Osteocyte (in vitro differentiated cells): Measurements from ENCODE around the gene CTBP2. TPM values are rescaled to one million over a fixed set of nuclear protein-coding genes. Genes with fewer than 3 reads are reported as not detected.

ENCODE experiments used
- DNase-seq: peaks from one replicate; pipeline ENCODE4 v3.0.0; 2021; ENCODE audit warnings: mixed read lengths; ENCODE audit not compliant: unreplicated experiment; ENCODE audit errors: extremely low spot score
- H3K27ac Mint-ChIP-seq: one replicate; pipeline ENCODE4 v1.8.0; 2021; ENCODE audit warnings: mild to moderate bottlenecking, mixed read lengths; ENCODE audit not compliant: unreplicated experiment
- H3K27me3 Mint-ChIP-seq: one replicate; pipeline ENCODE4 v1.8.0; 2021; ENCODE audit warnings: mixed read lengths; ENCODE audit not compliant: unreplicated experiment
- H3K36me3 Mint-ChIP-seq: one replicate; pipeline ENCODE4 v1.8.0; 2021; ENCODE audit warnings: mixed read lengths; ENCODE audit not compliant: unreplicated experiment
- H3K4me1 Mint-ChIP-seq: one replicate; pipeline ENCODE4 v1.8.0; 2021; ENCODE audit warnings: mixed read lengths; ENCODE audit not compliant: unreplicated experiment
- H3K4me3 Mint-ChIP-seq: one replicate; pipeline ENCODE4 v1.8.0; 2021; ENCODE audit warnings: mild to moderate bottlenecking, moderate library complexity, mixed read lengths; ENCODE audit not compliant: unreplicated experiment
- H3K9me3 Mint-ChIP-seq: one replicate; pipeline ENCODE4 v1.8.0; 2021; ENCODE audit warnings: mixed read lengths; ENCODE audit not compliant: unreplicated experiment
- total RNA-seq: library from RNA; stranded (reverse); gene quantifications from 2 replicates; pipeline ENCODE4 v1.2.1, GENCODE V29; 2021
- TF ChIP-seq, protein P1 (sequence below): fragments of 200-600 bp; sonication (generic); IDR thresholded peaks from 2 replicates; pipeline ENCODE4 v1.5.0; 2021; ENCODE audit warnings: antibody characterized with exemption, mild to moderate bottlenecking, moderate library complexity

The CTBP2 gene
- total RNA-seq, 1 donor from 2014 or later: 125 TPM

- Mint-ChIP-seq H3K4me1 (peaks cover 67% of the 10 kb centered on the region), H3K27ac (no peak overlapping the region), H3K36me3 (peaks cover 34% of the 10 kb centered on the region), H3K9me3 (peaks cover 5% of the 10 kb centered on the region), H3K4me3 (no peak overlapping the region), H3K27me3 (no peaks in the 10 kb centered on the region)
- TF ChIP-seq, protein P1, sequence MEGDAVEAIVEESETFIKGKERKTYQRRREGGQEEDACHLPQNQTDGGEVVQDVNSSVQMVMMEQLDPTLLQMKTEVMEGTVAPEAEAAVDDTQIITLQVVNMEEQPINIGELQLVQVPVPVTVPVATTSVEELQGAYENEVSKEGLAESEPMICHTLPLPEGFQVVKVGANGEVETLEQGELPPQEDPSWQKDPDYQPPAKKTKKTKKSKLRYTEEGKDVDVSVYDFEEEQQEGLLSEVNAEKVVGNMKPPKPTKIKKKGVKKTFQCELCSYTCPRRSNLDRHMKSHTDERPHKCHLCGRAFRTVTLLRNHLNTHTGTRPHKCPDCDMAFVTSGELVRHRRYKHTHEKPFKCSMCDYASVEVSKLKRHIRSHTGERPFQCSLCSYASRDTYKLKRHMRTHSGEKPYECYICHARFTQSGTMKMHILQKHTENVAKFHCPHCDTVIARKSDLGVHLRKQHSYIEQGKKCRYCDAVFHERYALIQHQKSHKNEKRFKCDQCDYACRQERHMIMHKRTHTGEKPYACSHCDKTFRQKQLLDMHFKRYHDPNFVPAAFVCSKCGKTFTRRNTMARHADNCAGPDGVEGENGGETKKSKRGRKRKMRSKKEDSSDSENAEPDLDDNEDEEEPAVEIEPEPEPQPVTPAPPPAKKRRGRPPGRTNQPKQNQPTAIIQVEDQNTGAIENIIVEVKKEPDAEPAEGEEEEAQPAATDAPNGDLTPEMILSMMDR: no peak
- no peak for DNase-seq
These were observed 139.5 kb downstream of the CTBP2 start for GRCh38 chr10:125020871-125021270.

- Mint-ChIP-seq H3K27ac (no peak overlapping the region), H3K4me1 (peaks cover 68% of the 10 kb centered on the region), H3K9me3 (peaks cover 5% of the 10 kb centered on the region), H3K36me3 (peaks cover 35% of the 10 kb centered on the region), H3K27me3 (no peaks in the 10 kb centered on the region), H3K4me3 (no peak overlapping the region)
- TF ChIP-seq, protein P1: no peak
- DNase-seq: no peak
These were observed 140.0 kb downstream of the CTBP2 start for GRCh38 chr10:125020386-125020785.

GRCh38 chr10:125018576-125019143, 141.7 kb downstream of the CTBP2 start:
- no peak for DNase-seq
- no peaks in the 10 kb centered on the region for H3K27me3 Mint-ChIP-seq
- peaks cover 5% of the 10 kb centered on the region for H3K9me3 Mint-ChIP-seq
- no peak overlapping the region for H3K27ac Mint-ChIP-seq
- no peak overlapping the region for H3K4me3 Mint-ChIP-seq
- TF ChIP-seq, protein P1: no peak
- peaks cover 34% of the 10 kb centered on the region for H3K36me3 Mint-ChIP-seq
- H3K4me1 Mint-ChIP-seq: peaks cover 57% of the 10 kb centered on the region

DNA sequence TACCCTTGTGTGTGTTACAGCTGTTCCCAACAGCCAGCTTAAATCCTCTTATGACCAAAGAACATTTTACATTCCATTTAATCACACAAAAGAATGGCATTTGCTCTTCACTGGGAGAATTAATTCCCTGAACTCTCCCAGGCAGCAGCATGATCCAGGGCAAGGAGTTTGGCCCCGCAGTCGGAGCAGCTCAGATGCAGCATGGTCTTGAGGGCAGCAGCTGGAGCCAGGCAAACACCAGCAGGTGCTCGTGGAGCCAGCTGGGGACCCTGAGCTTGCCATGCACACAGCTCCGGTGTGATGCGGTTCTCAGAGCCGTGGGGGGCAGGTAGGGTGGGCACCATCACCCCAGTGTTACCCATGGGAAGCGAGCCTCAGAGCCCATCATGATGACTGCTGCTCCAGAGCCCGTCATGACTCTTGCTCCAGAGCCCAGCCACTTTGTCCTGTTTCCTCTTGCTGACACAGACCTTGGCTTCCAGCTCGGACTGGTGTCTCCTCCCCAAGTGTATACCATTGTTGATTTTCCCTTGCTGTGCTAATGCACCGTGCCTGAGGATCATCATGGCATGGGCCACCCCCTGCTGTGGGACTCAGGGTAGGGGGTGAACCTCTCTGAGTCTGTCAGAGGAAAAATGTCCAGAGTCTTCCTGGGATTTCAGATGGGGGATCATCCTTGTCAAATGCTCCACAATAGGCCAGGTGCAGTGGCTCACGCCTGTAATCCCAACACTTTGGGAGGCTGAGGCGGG, 142.6 kb downstream of the CTBP2 start:
- Mint-ChIP-seq H3K27me3 (no peaks in the 10 kb centered on the region), H3K36me3 (peaks cover 34% of the 10 kb centered on the region), H3K27ac (peak overlapping the region; percentile 75), H3K4me3 (no peak overlapping the region), H3K4me1 (peaks cover 53% of the 10 kb centered on the region), H3K9me3 (peaks cover 5% of the 10 kb centered on the region)
- TF ChIP-seq, protein P1: no peak
- DNase-seq: no peak

GRCh38 chr10:125016611-125017202, 143.7 kb downstream of the CTBP2 start:
- H3K36me3 Mint-ChIP-seq: peaks cover 28% of the 10 kb centered on the region

More at GRCh38 chr10:125016611-125017202, 143.7 kb downstream of the CTBP2 start:
- no peaks in the 10 kb centered on the region for H3K27me3 Mint-ChIP-seq
- no peak for DNase-seq
- peaks cover 47% of the 10 kb centered on the region for H3K4me1 Mint-ChIP-seq
- peak overlapping the region; percentile 4 for H3K27ac Mint-ChIP-seq
- TF ChIP-seq, protein P1: no peak
- no peak overlapping the region for H3K4me3 Mint-ChIP-seq
- H3K9me3 Mint-ChIP-seq: peaks cover 5% of the 10 kb centered on the region
